A549 treated with CORT108297 at 1 μM for 4 hours (cell line): Measurements from ENCODE around the gene QSER1. TPM values are rescaled to one million over a fixed set of nuclear protein-coding genes. Genes with fewer than 3 reads are reported as not detected.

Experiments used
- total RNA-seq: library from RNA; stranded (reverse); fragments of 200-300 nt; extraction: Qiagen RNA extraction; gene quantifications from 5 replicates; pipeline ENCODE4 v1.2.3, GENCODE V29; 2022

The QSER1 gene
- total RNA-seq: 13.2 to 18.9 TPM (median 18.2 TPM) in 5 replicates

DNA sequence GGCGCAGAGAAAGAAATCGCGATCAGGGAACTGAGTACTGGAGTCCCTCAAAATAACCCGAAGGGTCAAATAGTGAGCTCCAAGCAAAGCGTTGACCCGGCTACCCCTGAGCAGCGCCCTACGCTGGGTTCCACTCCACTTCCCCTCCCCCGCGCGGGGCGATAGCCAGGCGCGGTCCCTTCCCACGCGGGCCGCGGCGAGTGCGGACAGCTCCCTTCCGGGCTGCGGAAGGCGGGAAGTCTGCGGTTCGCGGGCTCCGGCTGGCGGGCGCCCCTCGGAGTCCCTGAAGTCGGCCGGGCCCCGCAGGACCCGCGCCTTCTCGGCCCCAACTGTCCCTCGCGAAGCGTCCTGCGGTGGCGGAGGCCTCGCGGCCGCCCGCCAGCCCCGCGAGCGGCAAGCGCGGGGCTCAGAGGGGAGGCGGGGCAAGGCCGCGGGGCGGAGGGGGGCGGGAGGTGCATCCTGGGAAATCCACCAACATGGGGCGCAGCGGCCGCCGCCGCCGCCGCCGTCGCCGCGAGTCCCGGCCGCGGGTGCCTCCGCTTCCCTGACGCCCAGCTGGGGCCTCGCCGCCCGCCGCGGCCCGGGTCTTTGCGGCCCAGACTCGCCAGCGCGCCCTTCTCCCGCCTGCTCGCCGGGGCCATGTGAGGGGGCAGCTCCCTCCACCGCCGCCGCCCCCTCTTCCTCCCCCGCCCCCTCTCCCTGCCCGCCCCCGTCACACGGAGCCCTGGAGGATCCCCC, at the start of gene QSER1:
QSER1 (plus strand) TSS at position 457 of the 738 bp plus-strand sequence. CDS start 315 bp downstream, outside the sequence.

GRCh38 chr11:33015621-33016551, 123.3 kb downstream of the QSER1 start, which contains the start of gene DEPDC7:
TSS of gene DEPDC7 (plus strand) at chr11:33015878. CDS start at chr11:33015956, 78 bp downstream.

Other genes with a start within 250 kb of the QSER1 start
- 0.03 TPM in 1 of 5 replicates, not detected in the others for gene CCDC73, start 98.1 kb upstream of the QSER1 start, total RNA-seq
- 0.57 to 0.76 TPM (median 0.72 TPM) in 5 replicates for gene PRRG4, start 62.9 kb upstream of the QSER1 start, total RNA-seq
- gene DEPDC7, start 123.1 kb downstream of the QSER1 start, total RNA-seq: 6.5 to 10.1 TPM (median 7.8 TPM) in 5 replicates
- 15.2 to 23.7 TPM (median 19.8 TPM) in 5 replicates for gene TCP11L1, start 146.8 kb downstream of the QSER1 start, total RNA-seq